GM23338 (cell line): ENCODE data around the gene PPP1R12A. TPM values are rescaled to one million over a fixed set of nuclear protein-coding genes. Genes with fewer than 3 reads are reported as not detected.

Source experiments
- ATAC-seq: fragments of 200-7000 bp; cut with Tn5 transposase; 3 replicates; pipeline ENCODE4 v1.9.1; 2020
- DNase-seq: peaks from one replicate; pipeline ENCODE4 v3.0.0-alpha.2; 2015; ENCODE audit warnings: low spot score
- H2AFZ ChIP-seq: fragments of 200-600 bp; sonication (generic); 2 replicates; pipeline ENCODE4 v1.8.0; 2016; ENCODE audit warnings: antibody characterized with exemption, mild to moderate bottlenecking, moderate library complexity
- H3F3A ChIP-seq: fragments of 200-600 bp; sonication (generic); replicated peaks from 2 replicates; pipeline ENCODE4 v1.8.0; 2017; ENCODE audit warnings: antibody characterized with exemption, mixed run types, low read depth
- H3K27ac ChIP-seq: fragments of 200-600 bp; sonication (generic); 2 replicates; pipeline ENCODE4 v1.6.1; 2016; ENCODE audit warnings: low read depth
- H3K27me3 ChIP-seq: fragments of 200-600 bp; sonication (generic); 2 replicates; pipeline ENCODE4 v1.8.0; 2016; ENCODE audit warnings: mild to moderate bottlenecking, mixed run types, moderate library complexity; ENCODE audit not compliant: insufficient read depth
- H3K36me3 ChIP-seq: fragments of 200-600 bp; sonication (generic); 2 replicates; pipeline ENCODE4 v1.8.0; 2016; ENCODE audit warnings: mild to moderate bottlenecking; ENCODE audit not compliant: insufficient read depth
- H3K4me1 ChIP-seq: fragments of 200-600 bp; sonication (generic); 2 replicates; pipeline ENCODE4 v1.8.0; 2016; ENCODE audit warnings: mild to moderate bottlenecking, moderate library complexity; ENCODE audit not compliant: insufficient read depth
- H3K4me2 ChIP-seq: fragments of 200-600 bp; sonication (generic); 2 replicates; pipeline ENCODE4 v1.7.1; 2017; ENCODE audit warnings: mixed run types
- H3K4me3 ChIP-seq: fragments of 200-600 bp; sonication (generic); 2 replicates; pipeline ENCODE4 v1.6.1; 2016; ENCODE audit warnings: mixed run types
- H3K79me2 ChIP-seq: fragments of 200-600 bp; sonication (generic); replicated peaks from 2 replicates; pipeline ENCODE4 v1.8.0; 2017; ENCODE audit warnings: mild to moderate bottlenecking; ENCODE audit not compliant: insufficient read depth
- H3K9me2 ChIP-seq: fragments of 200-600 bp; sonication (generic); 2 replicates; pipeline ENCODE4 v1.8.0; 2017; ENCODE audit not compliant: insufficient read depth
- H4K20me1 ChIP-seq: fragments of 200-600 bp; sonication (generic); replicated peaks from 2 replicates; pipeline ENCODE4 v1.8.0; 2017; ENCODE audit warnings: mild to moderate bottlenecking; ENCODE audit not compliant: insufficient read depth
- H3K27ac Mint-ChIP-seq: 2 replicates; pipeline ENCODE4 v1.8.0; 2020; ENCODE audit warnings: inconsistent platforms, mild to moderate bottlenecking, moderate library complexity, mixed read lengths
- H3K27me3 Mint-ChIP-seq: 3 replicates; pipeline ENCODE4 v1.8.0; 2022; ENCODE audit warnings: low read depth, mild to moderate bottlenecking, moderate library complexity, mixed read lengths, inconsistent platforms; ENCODE audit not compliant: insufficient read depth, poor library complexity
- H3K36me3 Mint-ChIP-seq: 3 replicates; pipeline ENCODE4 v1.8.0; 2021; ENCODE audit warnings: low read depth, mild to moderate bottlenecking, inconsistent platforms, moderate library complexity, mixed read lengths
- H3K4me1 Mint-ChIP-seq: 3 replicates; pipeline ENCODE4 v1.8.0; 2020; ENCODE audit warnings: mild to moderate bottlenecking, inconsistent platforms, mixed read lengths
- H3K4me3 Mint-ChIP-seq: 3 replicates; pipeline ENCODE4 v1.8.0; 2021; ENCODE audit warnings: moderate library complexity, mild to moderate bottlenecking, inconsistent platforms, mixed read lengths
- H3K9me3 Mint-ChIP-seq: 3 replicates; pipeline ENCODE4 v1.8.0; 2020; ENCODE audit warnings: moderate library complexity, mild to moderate bottlenecking, inconsistent platforms, mixed read lengths
- CREB1 ChIP-seq: fragments of 250-450 bp; sonication (Bioruptor Pico); IDR thresholded peaks from 2 replicates; pipeline ENCODE4 v1.5.0; 2020; ENCODE audit warnings: low read depth, mild to moderate bottlenecking, moderate library complexity
- EZH2 ChIP-seq: fragments of 200-600 bp; sonication (generic); IDR thresholded peaks from one replicate; pipeline ENCODE4 v1.8.0; 2017; ENCODE audit warnings: antibody characterized with exemption, mild to moderate bottlenecking, low read depth; ENCODE audit not compliant: unreplicated experiment
- EZH2phosphoT487 ChIP-seq: fragments of 200-600 bp; sonication (generic); IDR thresholded peaks from one replicate; pipeline ENCODE4 v1.8.1; 2018; ENCODE audit warnings: antibody characterized with exemption; ENCODE audit not compliant: unreplicated experiment
- JUNB ChIP-seq: IDR thresholded peaks from one replicate; pipeline ENCODE4 v1.6.1; 2016; ENCODE audit warnings: antibody characterized with exemption; ENCODE audit not compliant: unreplicated experiment
- NANOG ChIP-seq: IDR thresholded peaks from 2 replicates; pipeline ENCODE4 v1.6.1; 2016; ENCODE audit warnings: antibody characterized with exemption, borderline replicate concordance
- POLR2AphosphoS5 ChIP-seq: IDR thresholded peaks from 2 replicates; pipeline ENCODE4 v1.6.1; 2016; ENCODE audit warnings: antibody characterized with exemption, low read depth
- REST ChIP-seq: IDR thresholded peaks from one replicate; pipeline ENCODE4 v1.6.1; 2018; ENCODE audit warnings: antibody characterized with exemption; ENCODE audit not compliant: unreplicated experiment
- STAT1 ChIP-seq: IDR thresholded peaks from one replicate; pipeline ENCODE4 v1.6.1; 2016; ENCODE audit warnings: antibody characterized with exemption; ENCODE audit not compliant: unreplicated experiment
- ZNF114 ChIP-seq: fragments of 250-450 bp; sonication (Bioruptor Pico); IDR thresholded peaks from 2 replicates; pipeline ENCODE4 v1.5.0; 2020; ENCODE audit warnings: mild to moderate bottlenecking, moderate library complexity
- ZNF331 ChIP-seq: fragments of 250-450 bp; sonication (Bioruptor Pico); IDR thresholded peaks from 2 replicates; pipeline ENCODE4 v1.5.0; 2020; ENCODE audit warnings: low read depth, mild to moderate bottlenecking, moderate library complexity
- ZNF462 ChIP-seq: fragments of 250-450 bp; sonication (Bioruptor Pico); IDR thresholded peaks from 2 replicates; pipeline ENCODE4 v1.5.0; 2020; ENCODE audit warnings: mild to moderate bottlenecking, moderate library complexity
- polyA plus RNA-seq: library from polyadenylated mRNA; unstranded; fragments of >200 nt; fragmentation: Nextera tagmentation; extraction: Ambion mirVana; gene quantifications from 2 replicates; pipeline ENCODE4 v1.2.1, GENCODE V29; 2016
- total RNA-seq: library from RNA; depleted of rRNA; stranded (reverse); fragments of >200 nt; shearing (Covaris generic); gene quantifications from 2 replicates; pipeline ENCODE4 v1.2.3, GENCODE V29; 2014
- TF ChIP-seq, protein P1 (sequence below), 2 experiments: fragments of 200-600 bp in 1 of 2; sonication (generic) in 1 of 2; conservative IDR thresholded peaks; 2 replicates each; pipeline versions ENCODE4 v1.5.1 to v1.6.1; 2016 to 2017; ENCODE audit warnings: antibody characterized with exemption in 2 of 2, low read depth in 2 of 2, mild to moderate bottlenecking in 2 of 2, moderate library complexity in 1 of 2
- TF ChIP-seq, protein P2 (sequence below): IDR thresholded peaks from 2 replicates; pipeline ENCODE4 v1.6.1; 2016; ENCODE audit warnings: antibody characterized with exemption

PPP1R12A gene
- total and polyA plus RNA-seq, 2 experiments from 2014 or later = 91.6 to 146 TPM

GRCh38 chr12:79870916-79871315, 64.0 kb downstream of the PPP1R12A start:
- DNase-seq = no peak
- H3K4me1 ChIP-seq = peaks cover 11% of the 10 kb centered on the region
- no peak for ATAC-seq
- peaks cover 38% of the 10 kb centered on the region; the same call in 2 of the 3 replicates for H3K36me3 Mint-ChIP-seq
- H3K36me3 ChIP-seq = peaks cover 3% of the 10 kb centered on the region
- H3K27ac Mint-ChIP-seq = no peak overlapping the region
- H2AFZ ChIP-seq = no peak overlapping the region
- peaks cover 4% of the 10 kb centered on the region; the same call in 1 of the 2 replicates for H3K9me2 ChIP-seq
- no peaks in the 10 kb centered on the region for H3F3A ChIP-seq
- no peak overlapping the region for H3K4me2 ChIP-seq
- H4K20me1 ChIP-seq = peaks cover 22% of the 10 kb centered on the region; the same call in 1 of the 2 replicates
- no peaks in the 10 kb centered on the region for H3K27me3 ChIP-seq
- H3K4me3 Mint-ChIP-seq = no peak overlapping the region
- peaks cover 79% of the 10 kb centered on the region for H3K79me2 ChIP-seq
- H3K27ac ChIP-seq = no peak overlapping the region
- TF ChIP-seq CREB1 (CRISPR knock-in tag) (no peak), ZNF114 (CRISPR knock-in tag) (no peak), STAT1 (no peak), POLR2AphosphoS5 (no peak), EZH2phosphoT487 (no peak), EZH2 (no peak), ZNF462 (CRISPR knock-in tag) (no peak), ZNF331 (CRISPR knock-in tag) (no peak), JUNB (no peak), REST (no peak), NANOG (no peak)
- TF ChIP-seq, protein P1, sequence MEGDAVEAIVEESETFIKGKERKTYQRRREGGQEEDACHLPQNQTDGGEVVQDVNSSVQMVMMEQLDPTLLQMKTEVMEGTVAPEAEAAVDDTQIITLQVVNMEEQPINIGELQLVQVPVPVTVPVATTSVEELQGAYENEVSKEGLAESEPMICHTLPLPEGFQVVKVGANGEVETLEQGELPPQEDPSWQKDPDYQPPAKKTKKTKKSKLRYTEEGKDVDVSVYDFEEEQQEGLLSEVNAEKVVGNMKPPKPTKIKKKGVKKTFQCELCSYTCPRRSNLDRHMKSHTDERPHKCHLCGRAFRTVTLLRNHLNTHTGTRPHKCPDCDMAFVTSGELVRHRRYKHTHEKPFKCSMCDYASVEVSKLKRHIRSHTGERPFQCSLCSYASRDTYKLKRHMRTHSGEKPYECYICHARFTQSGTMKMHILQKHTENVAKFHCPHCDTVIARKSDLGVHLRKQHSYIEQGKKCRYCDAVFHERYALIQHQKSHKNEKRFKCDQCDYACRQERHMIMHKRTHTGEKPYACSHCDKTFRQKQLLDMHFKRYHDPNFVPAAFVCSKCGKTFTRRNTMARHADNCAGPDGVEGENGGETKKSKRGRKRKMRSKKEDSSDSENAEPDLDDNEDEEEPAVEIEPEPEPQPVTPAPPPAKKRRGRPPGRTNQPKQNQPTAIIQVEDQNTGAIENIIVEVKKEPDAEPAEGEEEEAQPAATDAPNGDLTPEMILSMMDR (conservative IDR thresholded peaks at IDR 0.05; ENCODE audit: low read depth in 2 of 2) = no peak
- TF ChIP-seq, protein P2, sequence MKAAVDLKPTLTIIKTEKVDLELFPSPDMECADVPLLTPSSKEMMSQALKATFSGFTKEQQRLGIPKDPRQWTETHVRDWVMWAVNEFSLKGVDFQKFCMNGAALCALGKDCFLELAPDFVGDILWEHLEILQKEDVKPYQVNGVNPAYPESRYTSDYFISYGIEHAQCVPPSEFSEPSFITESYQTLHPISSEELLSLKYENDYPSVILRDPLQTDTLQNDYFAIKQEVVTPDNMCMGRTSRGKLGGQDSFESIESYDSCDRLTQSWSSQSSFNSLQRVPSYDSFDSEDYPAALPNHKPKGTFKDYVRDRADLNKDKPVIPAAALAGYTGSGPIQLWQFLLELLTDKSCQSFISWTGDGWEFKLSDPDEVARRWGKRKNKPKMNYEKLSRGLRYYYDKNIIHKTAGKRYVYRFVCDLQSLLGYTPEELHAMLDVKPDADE = no peak
- H3K27me3 Mint-ChIP-seq = no peaks in the 10 kb centered on the region
- no peak overlapping the region for H3K4me3 ChIP-seq
- H3K9me3 Mint-ChIP-seq = no peaks in the 10 kb centered on the region
- peaks cover 21% of the 10 kb centered on the region for H3K4me1 Mint-ChIP-seq
